ENCODE measurements around the gene ANGPT4. TPM values are rescaled to one million over a fixed set of nuclear protein-coding genes. Genes with fewer than 3 reads are reported as not detected.

The ANGPT4 gene
- total RNA-seq, 1 donor = not detected

GRCh38 chr20:926670-927069 lies 10.5 kb upstream of the ANGPT4 start:
- no peak overlapping the region for H3K4me3 ChIP-seq (ENCODE audit: low read depth, low read length)
- DNase-seq (ENCODE audit: low read depth) = no peak
- no peak for TF ChIP-seq CTCF (IDR thresholded peaks at IDR 0.05; ENCODE audit: insufficient read depth, low read length)

- TF ChIP-seq CTCF (IDR thresholded peaks at IDR 0.05; ENCODE audit: insufficient read depth, low read length) = no peak
- no peak for DNase-seq (ENCODE audit: low read depth)
Measured at GRCh38 chr20:925516-925915, 9.4 kb upstream of the ANGPT4 start.

GRCh38 chr20:924639-925038 lies 8.5 kb upstream of the ANGPT4 start:
- TF ChIP-seq CTCF (IDR thresholded peaks at IDR 0.05; ENCODE audit: insufficient read depth, low read length) = no peak
- DNase-seq (ENCODE audit: low read depth) = no peak
- H3K4me3 ChIP-seq (ENCODE audit: low read depth, low read length) = no peak overlapping the region

More at GRCh38 chr20:925516-925915, 9.4 kb upstream of the ANGPT4 start:
- no peak overlapping the region for H3K4me3 ChIP-seq (ENCODE audit: low read depth, low read length)

- DNase-seq (ENCODE audit: low read depth) = no peak
- no peak overlapping the region for H3K4me3 ChIP-seq (ENCODE audit: low read depth, low read length)
- TF ChIP-seq CTCF (IDR thresholded peaks at IDR 0.05; ENCODE audit: insufficient read depth, low read length) = no peak
Measured at GRCh38 chr20:922781-923180, 6.6 kb upstream of the ANGPT4 start.

GRCh38 chr20:921068-921467 lies 4.9 kb upstream of the ANGPT4 start:
- no peak overlapping the region for H3K4me3 ChIP-seq (ENCODE audit: low read depth, low read length)
- TF ChIP-seq CTCF (IDR thresholded peaks at IDR 0.05; ENCODE audit: insufficient read depth, low read length) = no peak
- no peak for DNase-seq (ENCODE audit: low read depth)

GRCh38 chr20:920311-920710 lies 4.2 kb upstream of the ANGPT4 start:
- H3K4me3 ChIP-seq (ENCODE audit: low read depth, low read length) = no peak overlapping the region
- DNase-seq (ENCODE audit: low read depth) = peak; percentile 4
- no peak for TF ChIP-seq CTCF (IDR thresholded peaks at IDR 0.05; ENCODE audit: insufficient read depth, low read length)

- TF ChIP-seq CTCF (IDR thresholded peaks at IDR 0.05; ENCODE audit: insufficient read depth, low read length) = no peak
- no peak for DNase-seq (ENCODE audit: low read depth)
- H3K4me3 ChIP-seq (ENCODE audit: low read depth, low read length) = no peak overlapping the region
Measured at GRCh38 chr20:919491-919916, 3.4 kb upstream of the ANGPT4 start.
